Activated CD8-positive, alpha-beta T cell treated with anti-CD3 and anti-CD28 coated beads for 36 hours (primary cell): ENCODE data around the gene ADGRF3. TPM values are rescaled to one million over a fixed set of nuclear protein-coding genes. Genes with fewer than 3 reads are reported as not detected.

Source experiments
- ATAC-seq: fragments of 200-7000 bp; cut with Tn5 transposase; one replicate; pipeline ENCODE4 v1.10.0; 2021; ENCODE audit warnings: mild to moderate bottlenecking, moderate library complexity
- CTCF ChIA-PET: fragments of 350-600 bp; sonication (Branson Sonifier 250); formaldehyde crosslinking; loops from one replicate; lab custom pipeline; 2021; ENCODE audit warnings: antibody characterized with exemption; lab: Charles Lee
- POLR2A ChIA-PET: fragments of 350-600 bp; sonication (Branson Sonifier 250); formaldehyde crosslinking; loops from one replicate; lab custom pipeline; 2021; ENCODE audit warnings: antibody characterized with exemption; lab: Charles Lee
- DNase-seq: peaks from one replicate; pipeline ENCODE4 v3.0.0-alpha.2; 2020
- H3K27ac Mint-ChIP-seq: one replicate; pipeline ENCODE4 v1.8.0; 2021; ENCODE audit warnings: mild to moderate bottlenecking, mixed read lengths
- H3K27me3 Mint-ChIP-seq: one replicate; pipeline ENCODE4 v1.8.0; 2021; ENCODE audit warnings: mixed read lengths
- H3K36me3 Mint-ChIP-seq: one replicate; pipeline ENCODE4 v1.8.0; 2021; ENCODE audit warnings: low read depth, mixed read lengths
- H3K4me1 Mint-ChIP-seq: one replicate; pipeline ENCODE4 v1.8.0; 2021; ENCODE audit warnings: low read depth, mixed read lengths
- H3K4me3 Mint-ChIP-seq: one replicate; pipeline ENCODE4 v1.8.0; 2021; ENCODE audit warnings: mild to moderate bottlenecking, moderate library complexity, mixed read lengths
- H3K9me3 Mint-ChIP-seq: one replicate; pipeline ENCODE4 v1.8.0; 2021; ENCODE audit warnings: mixed read lengths
- intact Hi-C: fragments of 100-400 bp; cut with micrococcal nuclease; formaldehyde crosslinking; loops from one replicate; pipeline ENCODE4 v1.10.0; 2022
- total RNA-seq, 2 experiments: library from RNA; stranded (reverse); gene quantifications; one replicate each; pipeline ENCODE4 v1.2.3, GENCODE V29; 2021
- TF ChIP-seq, protein P1 (sequence below): fragments of 200-600 bp; IDR thresholded peaks from one replicate; pipeline ENCODE4 v1.8.0; 2022; ENCODE audit warnings: antibody characterized with exemption, mild to moderate bottlenecking

Gene ADGRF3
- total RNA-seq, 2 experiments from 2014 or later: 4.8 to 5.7 TPM

DNA sequence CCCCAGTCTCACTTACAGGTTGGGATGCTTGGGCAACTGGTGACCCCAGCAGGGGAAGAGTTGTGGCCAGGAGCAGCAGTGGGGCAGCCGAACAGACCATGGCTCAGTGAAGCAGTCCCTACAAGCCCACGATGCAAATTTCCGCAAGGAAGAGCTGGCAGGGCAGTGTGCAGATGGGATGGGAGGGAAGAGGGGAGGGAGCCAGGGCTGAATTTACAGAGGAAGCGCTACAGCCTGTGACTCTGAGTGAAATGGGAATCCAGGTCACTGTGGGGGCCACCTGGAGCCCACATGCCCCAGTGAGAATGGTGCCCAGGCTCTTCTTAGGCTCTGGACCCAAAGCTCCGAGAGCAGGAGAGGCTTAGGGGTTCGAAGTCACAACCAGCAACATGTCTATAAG is 27.6 kb downstream of the ADGRF3 start:
- ATAC-seq (no peak), DNase-seq (no peak)
- Mint-ChIP-seq H3K4me1 (no peaks in the 10 kb centered on the region), H3K9me3 (no peaks in the 10 kb centered on the region), H3K4me3 (no peak overlapping the region), H3K27me3 (no peaks in the 10 kb centered on the region), H3K36me3 (no peaks in the 10 kb centered on the region), H3K27ac (no peak overlapping the region)
- intact Hi-C loops: no loop called here
- TF ChIP-seq, protein P1, sequence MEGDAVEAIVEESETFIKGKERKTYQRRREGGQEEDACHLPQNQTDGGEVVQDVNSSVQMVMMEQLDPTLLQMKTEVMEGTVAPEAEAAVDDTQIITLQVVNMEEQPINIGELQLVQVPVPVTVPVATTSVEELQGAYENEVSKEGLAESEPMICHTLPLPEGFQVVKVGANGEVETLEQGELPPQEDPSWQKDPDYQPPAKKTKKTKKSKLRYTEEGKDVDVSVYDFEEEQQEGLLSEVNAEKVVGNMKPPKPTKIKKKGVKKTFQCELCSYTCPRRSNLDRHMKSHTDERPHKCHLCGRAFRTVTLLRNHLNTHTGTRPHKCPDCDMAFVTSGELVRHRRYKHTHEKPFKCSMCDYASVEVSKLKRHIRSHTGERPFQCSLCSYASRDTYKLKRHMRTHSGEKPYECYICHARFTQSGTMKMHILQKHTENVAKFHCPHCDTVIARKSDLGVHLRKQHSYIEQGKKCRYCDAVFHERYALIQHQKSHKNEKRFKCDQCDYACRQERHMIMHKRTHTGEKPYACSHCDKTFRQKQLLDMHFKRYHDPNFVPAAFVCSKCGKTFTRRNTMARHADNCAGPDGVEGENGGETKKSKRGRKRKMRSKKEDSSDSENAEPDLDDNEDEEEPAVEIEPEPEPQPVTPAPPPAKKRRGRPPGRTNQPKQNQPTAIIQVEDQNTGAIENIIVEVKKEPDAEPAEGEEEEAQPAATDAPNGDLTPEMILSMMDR: no peak
- ChIA-PET POLR2A (no interaction called here), CTCF (interaction anchor here (1.0 kb wide), 1 partner anchor 12 kb away, joined by 4 read pairs; no protein-coding TSS in a partner anchor)

DNA sequence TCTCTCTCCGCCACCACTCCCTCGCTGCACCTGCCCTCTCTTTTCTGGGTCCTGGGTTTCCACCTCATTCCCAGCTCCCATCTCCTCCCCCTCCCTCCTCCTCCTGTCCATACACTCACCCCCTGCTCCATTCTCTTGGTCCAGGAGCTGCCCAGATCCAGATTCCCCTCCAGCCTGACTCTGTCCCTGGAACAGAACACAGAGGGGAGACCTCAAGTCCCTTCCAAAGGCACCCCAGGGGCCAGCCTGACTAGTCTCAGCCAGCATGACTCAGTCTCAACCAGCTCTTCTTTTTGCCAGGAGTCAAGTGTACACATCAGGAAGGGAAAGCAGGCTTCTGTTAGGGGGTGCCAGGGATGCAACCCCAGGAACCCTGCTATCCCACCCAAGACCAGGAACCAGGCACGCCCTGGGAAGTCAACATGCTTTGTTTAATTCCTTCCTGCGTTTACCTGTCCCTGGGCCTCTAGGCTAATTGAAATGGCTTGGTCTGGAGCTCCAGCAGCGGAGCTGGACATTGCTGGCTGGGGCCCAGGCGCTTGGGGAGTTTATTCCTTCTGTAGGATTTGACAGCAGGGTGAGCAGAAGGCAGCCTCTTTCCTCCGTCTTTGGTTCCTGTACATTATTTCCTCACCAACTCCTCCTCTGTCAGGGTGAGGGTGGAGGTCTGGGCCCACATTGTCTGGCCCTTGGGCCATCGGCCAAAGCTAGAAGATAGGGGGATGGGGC is 29.0 kb downstream of the ADGRF3 start:
- CTCF ChIA-PET: interaction anchor here (0.7 to 3.2 kb wide), 3 partner anchors 12 to 152 kb away, joined by 3 to 12 read pairs (median 3); no protein-coding TSS in a partner anchor
- POLR2A ChIA-PET: interaction anchor here (0.6 kb wide), 1 partner anchor 131 kb away, joined by 4 read pairs; no protein-coding TSS in a partner anchor
- Mint-ChIP-seq H3K36me3 (no peaks in the 10 kb centered on the region), H3K27me3 (no peaks in the 10 kb centered on the region), H3K4me1 (no peaks in the 10 kb centered on the region), H3K4me3 (no peak overlapping the region), H3K27ac (no peak overlapping the region), H3K9me3 (no peaks in the 10 kb centered on the region)
- ATAC-seq (no peak), DNase-seq (no peak)
- intact Hi-C loops: no loop called here
- TF ChIP-seq, protein P1: no peak

DNA sequence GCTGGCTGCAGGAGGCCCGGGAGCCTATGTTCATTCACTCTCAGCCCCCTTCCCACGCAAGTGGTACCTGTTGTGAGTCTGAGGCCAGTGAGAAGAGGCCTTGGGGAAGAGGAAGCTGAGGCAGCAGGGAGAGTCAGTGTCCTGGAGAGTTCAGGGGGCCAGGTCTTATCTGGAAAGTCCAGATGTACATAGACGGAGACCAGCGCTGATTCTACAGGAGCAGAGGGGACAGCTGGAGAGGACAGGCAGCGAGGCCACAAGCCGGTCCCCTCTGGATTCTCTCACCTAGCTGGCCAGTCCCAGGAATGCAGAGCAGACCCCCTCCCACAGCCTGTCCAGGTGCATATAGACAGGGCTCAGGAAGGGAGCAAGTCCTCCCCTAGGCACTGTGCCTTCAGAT is 29.7 kb downstream of the ADGRF3 start:
- Mint-ChIP-seq H3K27ac (no peak overlapping the region), H3K9me3 (no peaks in the 10 kb centered on the region), H3K4me3 (no peak overlapping the region), H3K36me3 (no peaks in the 10 kb centered on the region), H3K27me3 (no peaks in the 10 kb centered on the region), H3K4me1 (no peaks in the 10 kb centered on the region)
- TF ChIP-seq, protein P1: no peak
- no peak for DNase-seq
- no peak for ATAC-seq
- ChIA-PET CTCF (interaction anchor here (1.3 to 3.2 kb wide), 2 partner anchors 14 to 152 kb away, joined by 3 to 12 read pairs; no protein-coding TSS in a partner anchor), POLR2A (no interaction called here)
- intact Hi-C loops: no loop called here

DNA sequence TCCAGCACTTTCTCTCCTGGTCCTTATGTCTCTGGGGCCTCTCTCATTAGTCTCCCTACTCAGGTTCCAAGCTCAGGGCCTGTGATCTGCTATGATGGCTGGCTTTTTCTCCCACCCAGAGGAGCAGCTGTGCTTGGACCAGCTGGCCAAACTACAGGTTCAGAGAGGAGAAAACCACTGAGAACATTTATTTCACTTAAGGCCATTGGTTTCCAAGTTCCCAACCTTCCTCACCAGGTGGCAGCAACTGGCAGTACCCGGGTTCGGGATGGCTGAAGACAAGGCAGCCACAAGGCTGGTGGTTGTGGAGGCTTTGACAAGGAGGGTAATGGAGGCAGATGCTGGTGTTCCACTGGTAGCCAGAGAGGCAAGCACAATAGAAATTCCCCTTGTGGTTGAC is 30.5 kb downstream of the ADGRF3 start:
- CTCF ChIA-PET: interaction anchor here (1.4 to 3.2 kb wide), 2 partner anchors 15 to 16 kb away, joined by 3 to 12 read pairs; no protein-coding TSS in a partner anchor
- peak; percentile 12 for DNase-seq
- ATAC-seq: peak; percentile 42
- no peak overlapping the region for H3K27ac Mint-ChIP-seq
- intact Hi-C loops: no loop called here
- no peak overlapping the region for H3K4me3 Mint-ChIP-seq
- TF ChIP-seq, protein P1: peak; percentile 23
- H3K36me3 Mint-ChIP-seq: no peaks in the 10 kb centered on the region
- H3K4me1 Mint-ChIP-seq: no peaks in the 10 kb centered on the region
- H3K9me3 Mint-ChIP-seq: no peaks in the 10 kb centered on the region
- POLR2A ChIA-PET: no interaction called here
- no peaks in the 10 kb centered on the region for H3K27me3 Mint-ChIP-seq

DNA sequence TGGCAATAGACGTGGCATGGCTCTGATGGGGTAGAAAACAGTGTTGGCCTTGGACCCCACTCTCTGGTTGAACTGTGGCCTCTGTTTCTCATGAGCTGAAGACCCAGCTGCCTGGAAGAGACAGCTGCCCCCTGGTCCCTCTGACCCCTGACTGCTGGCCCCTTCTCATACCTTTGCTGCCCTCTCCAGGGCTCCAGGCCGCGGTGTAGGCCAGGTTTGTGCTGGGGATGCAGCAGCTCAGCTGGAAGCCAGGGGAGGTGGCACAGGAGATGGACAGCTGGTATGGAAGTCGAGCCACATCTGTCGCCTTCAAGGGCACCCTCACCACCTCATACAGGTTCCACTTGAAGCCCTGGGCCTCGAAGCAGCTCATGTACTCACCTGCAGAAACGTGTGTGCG is 32.3 kb downstream of the ADGRF3 start:
- Mint-ChIP-seq H3K36me3 (no peaks in the 10 kb centered on the region), H3K4me3 (no peak overlapping the region), H3K27ac (no peak overlapping the region), H3K27me3 (no peaks in the 10 kb centered on the region), H3K4me1 (no peaks in the 10 kb centered on the region), H3K9me3 (no peaks in the 10 kb centered on the region)
- intact Hi-C loops: no loop called here
- no peak for DNase-seq
- ATAC-seq: no peak
- CTCF ChIA-PET: interaction anchor here (1.5 kb wide), 1 partner anchor 155 kb away, joined by 3 read pairs; no protein-coding TSS in a partner anchor
- TF ChIP-seq, protein P1: no peak
- POLR2A ChIA-PET: no interaction called here
